GM21619 (cell line): ENCODE results near the gene CAPN12.

Experiments used
- ATAC-seq: cut with Tn5 transposase; IDR thresholded peaks from one replicate; pipeline ENCODE4 v1.9.1; 2021; ENCODE audit not compliant: unreplicated experiment

CAPN12 gene

DNA sequence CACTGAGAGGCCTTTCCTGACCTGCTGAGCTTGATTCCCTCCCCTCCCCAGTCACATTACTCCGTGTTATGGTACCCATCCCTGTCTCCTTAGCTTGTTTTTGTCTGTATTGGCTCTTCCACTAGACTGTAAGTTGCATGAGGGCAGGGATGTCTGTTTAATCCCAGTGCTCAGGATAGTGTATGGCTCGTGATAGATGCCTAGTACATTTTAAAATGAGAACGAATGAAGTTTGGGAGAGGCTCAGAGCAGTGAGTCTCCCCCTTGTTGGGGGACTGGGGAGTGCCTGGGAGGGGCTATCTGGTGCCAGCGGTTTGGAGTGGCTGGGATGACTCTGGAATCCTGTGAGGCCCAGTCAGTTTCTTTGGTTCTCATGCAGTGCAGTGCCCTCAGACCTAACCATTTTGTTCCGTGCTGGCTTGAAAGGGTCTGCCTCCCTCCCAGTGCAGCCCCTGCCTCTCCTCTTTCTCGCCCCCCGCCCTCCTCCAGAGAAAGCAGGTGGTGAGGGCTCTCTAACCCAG, 61.3 kb downstream of the CAPN12 start:
- no peak for ATAC-seq

GRCh38 chr19:38682195-38682867, 61.9 kb downstream of the CAPN12 start:
- ATAC-seq: no peak
